ENCODE data around the gene ACSL5. TPM values are rescaled to one million over a fixed set of nuclear protein-coding genes. Genes with fewer than 3 reads are reported as not detected.

Gene ACSL5
- total and polyA plus RNA-seq, 2 of the 8 experiments (the other 6 are each of a cell fraction or from before 2014, with no cell fraction given), result not detected

- TF ChIP-seq USF2 (IDR thresholded peaks at IDR 0.05; ENCODE audit: low read length) (no peak), CBX5 (IDR thresholded peaks at IDR 0.05; ENCODE audit: low read depth, low read length) (no peak), SP4 (IDR thresholded peaks at IDR 0.05; ENCODE audit: low read length) (no peak)
These were observed 25.9 kb upstream of the ACSL5 start (continued) for GRCh38 chr10:112347709-112348671.
